ENCODE data around the gene DMAC2.

The DMAC2 gene

DNA sequence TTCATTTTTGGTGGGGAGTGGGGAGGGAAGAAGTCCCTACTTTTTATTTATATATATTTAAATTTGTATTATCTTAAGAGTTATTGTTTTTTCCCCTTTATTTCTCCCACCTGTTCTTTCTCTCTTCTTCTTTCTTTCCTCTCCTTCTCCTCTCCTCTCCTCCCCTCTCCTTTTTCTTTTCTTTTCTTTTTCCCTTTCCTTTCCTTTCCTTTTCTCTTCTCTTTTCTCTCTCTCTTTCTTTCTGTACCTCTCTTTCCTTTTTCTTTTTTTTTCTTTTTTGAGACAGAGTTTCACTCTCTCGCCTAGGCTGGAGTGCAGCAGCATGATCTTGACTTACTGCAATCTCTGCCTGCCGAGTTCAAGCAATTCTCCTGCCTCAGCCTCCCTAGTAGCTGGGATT is 40.2 kb downstream of the DMAC2 start:
- Histone ChIP-seq H2BK15ac (replicated peaks; ENCODE audit: low read depth) (no peak overlapping the region), H3K79me1 (ENCODE audit: low read length) (peaks cover 15% of the 10 kb centered on the region), H2BK120ac (ENCODE audit: low read depth, low read length) (no peak overlapping the region), H4K5ac (ENCODE audit: low read length) (no peak overlapping the region), H3K4ac (ENCODE audit: low read depth, low read length) (no peak overlapping the region), H2AK5ac (ENCODE audit: low read length) (no peak overlapping the region), H3K23ac (ENCODE audit: low read length) (no peak overlapping the region), H4K8ac (ENCODE audit: low read depth, low read length) (no peak overlapping the region), H3K4me2 (ENCODE audit: low read length) (no peak overlapping the region), H3K27me3 (ENCODE audit: insufficient read depth, low read length, poor library complexity) (no peaks in the 10 kb centered on the region), H3K9ac (ENCODE audit: low read length) (no peak overlapping the region), H3K79me2 (ENCODE audit: control insufficient read depth, insufficient read depth, low read length) (peaks cover 19% of the 10 kb centered on the region), H3K36me3 (ENCODE audit: control insufficient read depth, insufficient read depth, low read length) (peaks cover 2% of the 10 kb centered on the region), H3K27ac (ENCODE audit: low read depth, low read length) (no peak overlapping the region), H3K18ac (ENCODE audit: low read length) (no peak overlapping the region), H3K4me1 (ENCODE audit: control insufficient read depth, low read depth, low read length) (no peaks in the 10 kb centered on the region), H3K56ac (ENCODE audit: low read length) (no peak overlapping the region), H2BK5ac (ENCODE audit: low read length) (no peak overlapping the region), H3K4me3 (ENCODE audit: low read length) (no peak overlapping the region)
- WGBS (ENCODE audit: extremely low coverage, insufficient coverage, low lambda C conversion rate): no CpG with 5 or more reads among the region's 2 CpGs
- DNase-seq: no peak

DNA sequence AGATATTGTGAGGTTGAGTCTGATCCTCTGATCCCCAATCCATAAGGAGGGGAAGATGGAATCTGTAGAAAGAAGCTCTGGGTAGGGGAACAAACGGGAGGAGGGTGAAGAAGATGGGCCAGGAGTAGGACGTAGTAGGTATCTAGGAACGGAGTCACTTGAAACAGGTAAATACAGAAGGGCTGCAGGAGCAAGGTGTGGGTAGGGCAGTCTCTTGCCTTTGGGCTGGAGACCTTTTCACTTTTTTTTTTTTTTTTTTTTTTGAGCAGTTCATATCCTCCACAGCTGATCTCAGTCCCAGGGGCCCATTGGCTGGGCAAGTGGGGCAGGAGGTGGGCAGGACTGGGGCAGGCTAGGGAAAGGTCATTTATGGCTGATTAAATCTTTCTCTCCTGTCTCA is 40.6 kb downstream of the DMAC2 start:
- Histone ChIP-seq H3K27me3 (ENCODE audit: insufficient read depth, low read length, poor library complexity) (no peaks in the 10 kb centered on the region), H4K8ac (ENCODE audit: low read depth, low read length) (no peak overlapping the region), H4K5ac (ENCODE audit: low read length) (no peak overlapping the region), H3K27ac (ENCODE audit: low read depth, low read length) (no peak overlapping the region), H3K4ac (ENCODE audit: low read depth, low read length) (no peak overlapping the region), H3K79me2 (ENCODE audit: control insufficient read depth, insufficient read depth, low read length) (peaks cover 19% of the 10 kb centered on the region), H2BK5ac (ENCODE audit: low read length) (no peak overlapping the region), H3K4me3 (ENCODE audit: low read length) (no peak overlapping the region), H3K79me1 (ENCODE audit: low read length) (peaks cover 15% of the 10 kb centered on the region), H3K4me1 (ENCODE audit: control insufficient read depth, low read depth, low read length) (no peaks in the 10 kb centered on the region), H2AK5ac (ENCODE audit: low read length) (no peak overlapping the region), H3K23ac (ENCODE audit: low read length) (no peak overlapping the region), H3K36me3 (ENCODE audit: control insufficient read depth, insufficient read depth, low read length) (peaks cover 2% of the 10 kb centered on the region), H2BK120ac (ENCODE audit: low read depth, low read length) (no peak overlapping the region), H3K9ac (ENCODE audit: low read length) (no peak overlapping the region), H3K4me2 (ENCODE audit: low read length) (no peak overlapping the region), H3K56ac (ENCODE audit: low read length) (no peak overlapping the region), H3K18ac (ENCODE audit: low read length) (no peak overlapping the region), H2BK15ac (replicated peaks; ENCODE audit: low read depth) (no peak overlapping the region)
- WGBS (ENCODE audit: extremely low coverage, insufficient coverage, low lambda C conversion rate): no CpG with 5 or more reads among the region's 3 CpGs
- DNase-seq: no peak

DNA sequence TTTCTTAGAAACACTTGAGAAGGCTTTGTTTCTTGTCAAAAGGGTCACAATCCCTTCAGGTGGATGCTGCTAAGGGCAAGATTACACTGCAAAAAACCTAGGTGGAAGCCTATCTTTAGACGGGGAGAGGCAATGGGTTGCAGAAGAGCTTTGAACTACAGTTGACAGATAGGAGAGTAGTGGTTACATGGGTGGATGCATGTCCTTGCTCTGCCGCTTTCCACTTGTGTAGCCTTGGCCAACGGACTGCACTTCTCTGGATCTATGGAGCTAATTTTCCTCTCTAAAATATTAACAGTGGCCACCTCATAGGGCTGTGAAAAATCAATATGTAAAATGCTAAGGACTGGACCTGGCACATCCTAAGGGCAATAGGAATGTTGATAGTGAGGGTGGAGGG is 41.1 kb downstream of the DMAC2 start:
- Histone ChIP-seq H3K4me3 (ENCODE audit: low read length) (no peak overlapping the region), H3K27ac (ENCODE audit: low read depth, low read length) (no peak overlapping the region), H4K5ac (ENCODE audit: low read length) (no peak overlapping the region), H4K8ac (ENCODE audit: low read depth, low read length) (no peak overlapping the region), H3K79me2 (ENCODE audit: control insufficient read depth, insufficient read depth, low read length) (peaks cover 19% of the 10 kb centered on the region), H3K27me3 (ENCODE audit: insufficient read depth, low read length, poor library complexity) (no peaks in the 10 kb centered on the region), H3K23ac (ENCODE audit: low read length) (no peak overlapping the region), H3K56ac (ENCODE audit: low read length) (no peak overlapping the region), H2AK5ac (ENCODE audit: low read length) (no peak overlapping the region), H2BK5ac (ENCODE audit: low read length) (no peak overlapping the region), H3K9ac (ENCODE audit: low read length) (peak overlapping the region; percentile 96), H3K4ac (ENCODE audit: low read depth, low read length) (no peak overlapping the region), H2BK15ac (replicated peaks; ENCODE audit: low read depth) (no peak overlapping the region), H3K79me1 (ENCODE audit: low read length) (peaks cover 15% of the 10 kb centered on the region), H3K18ac (ENCODE audit: low read length) (no peak overlapping the region), H3K4me1 (ENCODE audit: control insufficient read depth, low read depth, low read length) (no peaks in the 10 kb centered on the region), H2BK120ac (ENCODE audit: low read depth, low read length) (no peak overlapping the region), H3K4me2 (ENCODE audit: low read length) (peak overlapping the region; percentile 81), H3K36me3 (ENCODE audit: control insufficient read depth, insufficient read depth, low read length) (peaks cover 2% of the 10 kb centered on the region)
- DNase-seq: no peak
- WGBS (ENCODE audit: extremely low coverage, insufficient coverage, low lambda C conversion rate): no CpG with 5 or more reads among the region's 3 CpGs

DNA sequence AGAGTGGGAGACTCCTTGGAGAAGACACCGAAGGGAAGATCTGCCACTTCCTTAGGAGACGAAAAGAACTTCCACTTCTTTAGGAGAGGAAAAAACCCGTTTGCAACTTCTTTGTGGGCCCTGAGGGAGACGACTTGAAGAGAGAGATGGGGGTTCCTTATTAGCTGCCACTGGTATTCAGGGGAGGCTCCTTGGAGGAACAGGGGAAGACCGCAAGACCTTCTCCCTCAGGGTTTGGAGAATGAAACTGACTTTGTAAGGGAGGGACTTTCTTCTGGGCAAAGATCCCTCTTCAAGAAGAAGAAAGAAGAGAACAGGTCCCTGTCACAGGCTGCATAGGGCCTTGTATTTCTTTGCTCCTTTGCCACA is 41.7 kb downstream of the DMAC2 start:
- Histone ChIP-seq H3K18ac (ENCODE audit: low read length) (no peak overlapping the region), H3K27ac (ENCODE audit: low read depth, low read length) (no peak overlapping the region), H4K8ac (ENCODE audit: low read depth, low read length) (no peak overlapping the region), H3K9ac (ENCODE audit: low read length) (peak overlapping the region; percentile 96), H2BK120ac (ENCODE audit: low read depth, low read length) (no peak overlapping the region), H3K79me1 (ENCODE audit: low read length) (peaks cover 15% of the 10 kb centered on the region), H3K4ac (ENCODE audit: low read depth, low read length) (no peak overlapping the region), H3K79me2 (ENCODE audit: control insufficient read depth, insufficient read depth, low read length) (peaks cover 19% of the 10 kb centered on the region), H3K4me2 (ENCODE audit: low read length) (peak overlapping the region; percentile 81), H3K56ac (ENCODE audit: low read length) (peak overlapping the region; percentile 97), H4K5ac (ENCODE audit: low read length) (no peak overlapping the region), H2AK5ac (ENCODE audit: low read length) (no peak overlapping the region), H3K27me3 (ENCODE audit: insufficient read depth, low read length, poor library complexity) (no peaks in the 10 kb centered on the region), H3K4me3 (ENCODE audit: low read length) (peak overlapping the region; percentile 99), H2BK15ac (replicated peaks; ENCODE audit: low read depth) (no peak overlapping the region), H2BK5ac (ENCODE audit: low read length) (no peak overlapping the region), H3K4me1 (ENCODE audit: control insufficient read depth, low read depth, low read length) (no peaks in the 10 kb centered on the region), H3K23ac (ENCODE audit: low read length) (no peak overlapping the region), H3K36me3 (ENCODE audit: control insufficient read depth, insufficient read depth, low read length) (peaks cover 2% of the 10 kb centered on the region)
- no peak for DNase-seq
- WGBS (ENCODE audit: extremely low coverage, insufficient coverage, low lambda C conversion rate): no CpG with 5 or more reads among the region's 5 CpGs

DNA sequence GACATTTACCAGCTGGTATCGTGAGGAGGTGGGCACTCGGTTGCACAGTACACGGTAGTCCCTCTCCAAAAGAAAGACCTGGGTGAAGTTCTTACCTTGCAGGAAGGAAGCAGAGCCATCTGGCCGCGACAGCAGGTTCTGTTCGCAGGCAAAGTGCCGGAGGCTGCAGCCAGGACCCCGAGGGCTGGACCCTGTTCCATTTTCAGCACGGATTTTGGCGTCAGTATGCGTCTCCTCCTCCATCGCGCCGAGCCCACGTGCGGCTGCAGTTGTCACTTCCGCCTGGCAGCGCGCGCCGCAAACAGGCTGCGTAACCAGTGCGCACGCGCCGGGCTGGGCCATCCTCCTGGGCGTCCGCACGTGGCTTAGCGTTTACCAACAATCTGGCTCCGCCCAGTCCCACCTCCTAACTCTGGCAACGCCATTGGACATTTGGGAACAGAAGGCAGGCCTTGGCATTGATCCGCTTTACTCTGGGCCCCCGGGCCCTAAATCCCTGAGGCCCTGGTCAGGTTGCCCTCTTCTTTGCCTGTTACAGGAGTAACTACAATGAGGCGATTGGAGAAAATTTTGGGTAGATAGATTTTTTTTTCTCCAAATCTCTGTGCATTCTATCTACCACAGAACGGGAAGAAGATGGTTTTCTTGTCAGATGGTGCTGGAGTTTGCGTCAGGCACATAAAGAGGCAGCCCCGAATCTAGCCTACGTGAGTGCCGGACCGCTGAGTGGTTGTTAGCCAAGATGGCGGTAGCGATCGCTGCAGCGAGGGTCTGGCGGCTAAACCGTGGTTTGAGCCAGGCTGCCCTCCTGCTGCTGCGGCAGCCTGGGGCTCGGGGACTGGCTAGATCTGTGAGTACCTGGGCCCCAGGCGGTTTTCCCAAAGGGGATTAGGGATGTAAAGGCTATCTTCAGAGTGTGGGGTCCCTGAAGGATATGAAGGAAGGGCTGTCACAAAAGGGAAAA is 42.3 kb downstream of the DMAC2 start, which contains the start of the genes BCKDHA and EXOSC5:
TSS of gene BCKDHA (plus strand) at position 733 of the 964 bp plus-strand sequence. CDS start at position 743, 10 bp downstream.
TSS of gene EXOSC5 (minus strand) at position 274 of the 964 bp plus-strand sequence. CDS start at position 243, 31 bp downstream.
- H3K4me1 ChIP-seq (ENCODE audit: control insufficient read depth, low read depth, low read length): no peaks in the 10 kb centered on the region
- H4K8ac ChIP-seq (ENCODE audit: low read depth, low read length): no peak within 1 kb of the TSS
- peak within 1 kb of the TSS; percentile 96 for H3K4me2 ChIP-seq (ENCODE audit: low read length)
- H3K4me3 ChIP-seq (ENCODE audit: low read length): peak within 1 kb of the TSS; percentile 99
- no peaks in the 10 kb centered on the region for H3K27me3 ChIP-seq (ENCODE audit: insufficient read depth, low read length, poor library complexity)
- no peak within 1 kb of the TSS for H2BK15ac ChIP-seq (replicated peaks; ENCODE audit: low read depth)
- WGBS (ENCODE audit: extremely low coverage, insufficient coverage, low lambda C conversion rate): no CpG with 5 or more reads among the region's 50 CpGs
- peak within 1 kb of the TSS; percentile 97 for H3K56ac ChIP-seq (ENCODE audit: low read length)
- peak within 1 kb of the TSS; percentile 22 for H3K18ac ChIP-seq (ENCODE audit: low read length)
- no peak within 1 kb of the TSS for H4K5ac ChIP-seq (ENCODE audit: low read length)
- H3K9ac ChIP-seq (ENCODE audit: low read length): peak within 1 kb of the TSS; percentile 96
- no peak within 1 kb of the TSS for H3K27ac ChIP-seq (ENCODE audit: low read depth, low read length)
- H2AK5ac ChIP-seq (ENCODE audit: low read length): no peak within 1 kb of the TSS
- H3K36me3 ChIP-seq (ENCODE audit: control insufficient read depth, insufficient read depth, low read length): peaks cover 2% of the 10 kb centered on the region
- H3K23ac ChIP-seq (ENCODE audit: low read length): no peak within 1 kb of the TSS
- DNase-seq: peak; percentile 100
- H3K4ac ChIP-seq (ENCODE audit: low read depth, low read length): no peak within 1 kb of the TSS
- H3K79me1 ChIP-seq (ENCODE audit: low read length): peaks cover 15% of the 10 kb centered on the region
- peaks cover 19% of the 10 kb centered on the region for H3K79me2 ChIP-seq (ENCODE audit: control insufficient read depth, insufficient read depth, low read length)
- H2BK120ac ChIP-seq (ENCODE audit: low read depth, low read length): no peak within 1 kb of the TSS
- no peak within 1 kb of the TSS for H2BK5ac ChIP-seq (ENCODE audit: low read length)
